NOMO-1 (cell line): ENCODE data around the gene C5orf63.
"Not testable (repeated sequence)": the region's sequence is repeated elsewhere in the genome, so short reads cannot be mapped to it uniquely, and the experiment has no call there.

Experiments
- DNase-seq, 2 experiments: peaks; one replicate each; lab custom pipeline; 2025; ENCODE audit not compliant: unreplicated experiment in 2 of 2; lab: John Stamatoyannopoulos, UW

C5orf63 gene

DNA sequence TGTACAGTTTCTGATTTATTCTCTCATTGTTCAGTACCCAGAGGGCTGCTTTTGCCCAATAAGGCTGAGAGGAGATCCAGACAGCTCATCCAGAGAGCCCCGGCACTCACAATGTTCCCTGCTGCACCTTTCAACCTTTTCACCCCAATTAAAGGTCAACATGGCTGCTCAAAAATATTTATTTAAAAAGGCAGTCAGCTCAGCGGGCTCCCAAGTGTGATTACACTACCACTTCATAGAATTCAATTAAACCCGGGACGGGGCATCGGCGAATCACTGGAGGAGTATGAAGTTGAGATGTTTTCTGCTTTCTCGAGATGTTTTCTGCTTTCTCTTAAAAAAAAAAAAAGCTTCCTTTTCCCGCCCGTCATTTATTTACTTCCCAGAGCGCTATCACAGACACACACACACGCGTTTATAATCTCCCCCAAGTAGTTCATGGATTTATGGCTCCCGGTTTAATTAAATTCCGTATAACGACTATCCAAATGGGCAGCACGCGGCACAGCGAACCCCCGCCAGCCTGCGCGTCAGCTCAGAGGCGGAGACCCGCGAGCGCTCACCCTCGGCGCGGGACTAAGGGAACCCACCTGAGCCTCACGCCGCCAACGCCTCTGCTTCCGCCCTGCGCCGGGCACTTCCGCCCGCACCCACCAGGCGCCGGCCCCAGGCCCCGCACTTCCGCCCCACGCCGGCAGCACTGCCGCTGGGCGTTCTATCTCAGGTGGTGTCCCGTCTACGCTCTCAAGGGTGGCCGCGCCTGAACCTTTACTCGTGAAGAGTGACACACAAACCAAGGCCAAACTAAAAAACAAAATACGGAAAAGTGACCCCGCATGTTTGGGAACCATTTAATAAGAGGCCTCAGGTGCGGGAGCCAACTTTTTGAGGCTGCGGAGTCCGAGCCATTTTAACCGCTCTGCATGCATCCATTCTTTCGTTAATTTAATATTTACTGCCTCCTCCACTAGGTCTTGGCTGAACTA, at the start of gene C5orf63:
TSS of gene C5orf63 (minus strand) at position 642 of the 986 bp plus-strand sequence. CDS start 14,507 bp downstream, outside the sequence.
- peak; percentile 55 to 83 for DNase-seq

DNA sequence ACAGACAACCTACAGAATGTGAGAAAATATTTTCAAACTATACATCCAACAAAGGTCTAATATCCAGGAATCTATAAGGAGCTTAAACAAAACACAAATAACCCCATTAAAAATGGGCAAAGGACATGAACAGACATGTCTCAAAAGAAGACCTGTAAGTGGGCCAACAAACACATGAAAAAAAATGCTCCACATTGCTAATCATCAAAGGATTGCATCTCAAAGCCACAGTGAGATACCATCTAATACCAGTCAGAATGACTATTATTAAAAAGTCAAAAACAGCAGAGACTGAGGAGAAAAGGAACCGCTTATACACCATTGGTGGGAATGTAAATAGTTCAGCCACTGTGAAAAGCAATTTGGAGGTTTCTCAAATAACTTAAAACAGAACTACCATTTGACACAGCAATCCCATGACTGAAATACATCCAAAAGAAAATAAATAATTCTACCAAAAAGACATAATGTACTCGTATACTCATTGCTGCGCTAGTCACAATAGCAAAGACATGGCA, 39.1 kb upstream of the C5orf63 start:
- DNase-seq: no peak

DNA sequence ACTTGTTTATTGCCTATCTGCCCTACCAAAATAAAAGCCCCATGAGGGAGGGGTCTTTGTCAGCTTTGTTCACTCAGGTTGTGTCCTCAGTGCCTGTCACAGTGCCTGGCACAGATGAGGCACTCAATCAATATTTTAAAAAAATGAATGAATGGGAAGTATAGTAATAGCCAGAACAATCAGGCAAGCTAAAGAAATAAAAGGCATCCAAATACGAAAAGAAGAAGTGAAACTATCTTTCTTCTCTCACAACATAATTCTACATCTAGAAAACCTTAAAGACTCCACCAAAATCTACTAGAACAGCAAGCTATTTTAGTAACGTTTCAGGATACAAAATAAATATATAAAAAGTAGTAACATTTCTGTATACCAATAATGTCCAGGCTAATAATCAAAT, 37.8 kb upstream of the C5orf63 start:
- DNase-seq: peak in 1 of 2 experiments; percentile 44

DNA sequence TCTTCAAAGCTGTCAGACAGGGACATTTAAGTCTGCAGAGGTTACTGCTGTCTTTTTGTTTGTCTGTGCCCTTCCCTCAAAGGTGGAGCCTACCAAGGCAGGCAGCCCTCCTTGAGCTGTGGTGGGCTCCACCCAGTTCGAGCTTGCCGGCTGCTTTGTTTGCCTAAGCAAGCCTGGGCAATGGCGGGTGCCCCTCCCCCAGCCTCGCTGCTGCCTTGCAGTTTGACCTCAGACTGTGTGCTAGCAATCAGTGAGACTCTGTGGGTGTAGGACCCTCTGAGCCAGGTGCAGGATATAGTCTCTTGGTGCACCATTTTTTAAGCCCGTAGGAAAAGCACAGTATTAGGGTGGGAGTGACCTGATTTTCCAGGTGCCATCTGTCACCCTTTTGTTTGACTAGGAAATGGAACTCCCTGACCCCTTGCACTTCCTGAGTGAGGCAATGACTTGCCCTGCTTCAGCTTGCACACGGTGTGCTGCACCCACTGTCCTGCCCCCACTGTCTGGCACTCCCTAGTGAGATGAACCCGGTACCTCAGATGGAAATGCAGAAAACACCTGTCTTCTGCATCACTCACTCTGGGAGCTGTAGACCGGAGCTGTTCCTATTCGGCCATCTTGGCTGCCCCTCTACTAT, 35.4 kb upstream of the C5orf63 start:
- not testable (repeated sequence) for DNase-seq

DNA sequence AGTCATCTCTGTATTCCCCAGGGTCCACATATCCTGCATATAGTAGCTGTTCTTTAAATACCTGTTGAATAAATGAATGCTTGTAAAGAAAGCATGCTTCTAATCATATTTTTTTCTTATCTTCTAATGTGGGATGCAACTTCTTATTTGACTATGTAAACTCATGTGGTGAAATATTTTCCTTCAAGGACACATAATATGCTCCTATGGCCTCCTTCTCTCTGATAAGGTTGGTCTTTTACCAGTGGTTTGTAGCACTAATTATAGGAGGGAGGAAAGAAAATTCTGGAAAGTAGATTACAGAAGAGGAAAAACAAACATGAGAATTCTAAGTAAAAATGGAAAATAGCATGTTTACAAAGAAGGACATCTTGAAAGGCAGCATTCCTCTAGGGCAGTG, 28.6 kb upstream of the C5orf63 start:
- DNase-seq: no peak

DNA sequence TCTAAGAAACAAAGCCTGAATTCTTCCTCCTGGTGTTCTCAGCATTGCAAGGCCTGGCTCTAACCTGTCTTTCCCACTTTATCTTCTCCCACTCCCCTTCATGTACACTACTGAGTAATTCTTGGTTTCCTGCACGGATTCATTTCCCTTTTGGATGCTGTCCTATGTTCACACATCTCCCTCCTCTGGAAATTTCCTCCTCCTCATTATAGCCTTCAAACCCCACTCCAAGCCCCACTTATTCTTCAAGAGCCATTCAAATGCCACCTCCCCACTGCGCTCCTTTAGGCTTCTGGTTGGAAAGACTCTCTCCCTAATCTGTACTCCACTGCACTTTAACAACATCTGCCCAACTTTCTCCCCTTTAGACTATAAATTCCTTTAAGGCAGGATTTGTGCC, 28.2 kb upstream of the C5orf63 start:
- DNase-seq: no peak

DNA sequence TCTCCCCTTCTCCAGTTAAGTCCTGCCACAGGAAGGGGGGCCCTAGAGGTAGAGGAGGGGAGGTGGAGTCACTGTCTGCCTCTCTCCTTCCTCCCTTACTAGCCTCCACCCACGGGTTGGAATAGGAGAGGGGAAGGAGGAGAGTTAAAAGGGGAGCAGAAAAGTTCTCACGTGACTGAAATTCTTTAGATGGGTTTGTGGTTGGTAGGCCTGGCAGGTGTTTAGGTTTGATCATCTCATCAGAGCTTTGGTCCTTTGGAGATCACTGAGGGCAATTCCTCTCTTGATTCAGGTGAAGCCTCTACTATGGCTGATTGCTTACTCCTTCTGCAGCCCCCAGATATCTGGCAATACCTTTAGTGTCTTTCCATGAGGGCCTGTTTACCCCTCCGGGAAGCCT, 24.9 kb upstream of the C5orf63 start:
- no peak for DNase-seq

DNA sequence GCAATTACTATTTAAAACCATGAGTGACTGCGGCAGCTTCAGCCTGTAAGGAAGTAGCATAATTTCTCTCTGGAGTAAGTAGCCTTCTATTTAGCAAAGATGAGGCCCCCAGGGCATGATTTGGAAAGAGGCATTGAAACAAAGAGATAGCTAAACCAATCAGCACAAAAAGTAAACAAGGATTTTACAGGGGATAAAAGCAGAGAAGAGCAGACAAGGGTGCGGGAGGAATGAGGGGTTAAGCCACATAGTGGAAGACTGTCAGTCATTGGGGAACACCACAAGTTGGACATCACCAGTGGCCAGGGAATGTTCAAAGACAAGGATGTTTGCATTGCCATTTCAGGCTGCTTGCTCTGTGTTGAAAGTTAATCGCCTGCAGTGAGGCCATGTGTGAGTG, 24.0 kb upstream of the C5orf63 start:
- no peak for DNase-seq

DNA sequence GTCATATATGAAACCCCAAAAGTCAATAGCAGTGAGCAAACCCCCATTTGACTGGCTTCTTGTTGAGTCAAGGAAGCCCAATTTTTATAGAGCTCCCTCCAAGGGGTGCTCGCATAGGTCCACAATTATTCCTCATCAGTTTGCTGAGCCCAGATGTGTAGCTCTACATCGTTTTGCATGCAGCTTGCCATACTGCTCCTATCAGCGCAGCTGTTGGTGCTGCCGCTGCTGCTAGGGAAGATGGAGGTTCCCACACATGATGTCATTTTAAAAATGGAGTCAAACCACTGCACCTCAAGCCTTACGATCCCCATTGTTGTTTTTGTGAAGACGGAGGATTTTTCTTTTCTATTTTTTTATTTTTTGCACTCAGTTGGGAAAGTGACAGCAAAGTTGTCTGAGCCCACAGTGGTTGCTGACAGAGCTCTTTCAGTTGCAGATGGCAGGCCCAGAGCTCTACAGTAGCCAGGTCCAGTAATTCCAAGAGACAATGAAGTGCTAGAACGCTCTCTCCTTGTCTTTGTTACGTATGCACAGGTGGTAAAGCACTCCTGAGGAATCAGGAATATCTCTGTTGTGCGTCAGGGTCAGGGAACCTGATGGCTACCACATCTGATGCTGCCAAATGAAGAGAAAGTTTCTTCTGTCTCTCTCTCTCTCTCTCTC, 23.2 kb upstream of the C5orf63 start:
- no peak for DNase-seq

DNA sequence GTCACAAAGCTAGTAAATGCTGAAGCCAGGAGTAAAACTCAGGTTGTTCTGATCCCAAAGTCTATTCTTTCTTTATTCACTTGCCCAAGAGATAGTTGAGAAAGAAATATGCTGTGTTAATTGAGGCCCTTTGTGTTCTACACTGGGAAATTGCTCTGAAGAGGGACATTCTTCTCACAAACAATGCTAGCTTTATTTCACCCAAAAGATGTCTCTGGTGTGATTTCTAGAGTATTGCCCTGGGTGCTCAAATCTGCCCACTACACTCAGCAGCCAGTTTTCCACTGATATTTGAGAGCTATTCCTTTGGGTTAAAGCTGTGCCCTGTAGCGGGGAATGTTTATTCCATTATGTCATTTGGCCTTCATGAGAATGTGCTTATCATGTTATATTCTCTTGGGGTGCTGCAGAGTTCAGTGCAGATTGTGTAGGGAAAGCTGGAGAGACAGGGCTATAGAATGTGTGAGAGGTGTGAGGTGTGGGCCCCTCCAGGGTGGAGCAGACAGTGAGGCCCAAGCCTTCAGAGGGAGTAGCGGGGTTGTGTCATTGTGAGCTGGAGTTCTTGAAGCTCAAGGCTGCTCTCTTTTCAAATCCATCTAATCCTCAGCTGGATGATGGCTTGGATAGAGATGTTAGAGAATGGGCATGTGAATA, 21.0 kb upstream of the C5orf63 start:
- no peak for DNase-seq

DNA sequence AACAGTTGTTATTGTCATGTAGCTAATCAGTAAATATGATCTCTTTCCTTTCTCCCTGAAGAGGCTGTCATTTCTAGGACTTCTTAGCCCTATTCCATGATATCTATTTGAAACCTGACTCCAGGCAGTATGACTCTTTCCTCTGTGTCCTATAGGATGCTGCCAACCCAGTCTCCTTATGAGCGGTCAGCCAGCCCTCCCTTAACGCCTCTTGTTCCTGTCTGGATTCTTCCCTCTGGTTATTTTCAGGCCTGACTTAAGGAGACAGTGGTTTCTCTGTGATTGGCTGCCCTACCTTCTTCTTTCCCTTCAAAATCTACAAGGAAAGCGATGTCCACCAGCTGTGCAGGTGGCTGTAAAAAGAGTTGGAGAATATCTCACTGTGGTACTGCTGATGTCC, 19.4 kb upstream of the C5orf63 start:
- DNase-seq: no peak

DNA sequence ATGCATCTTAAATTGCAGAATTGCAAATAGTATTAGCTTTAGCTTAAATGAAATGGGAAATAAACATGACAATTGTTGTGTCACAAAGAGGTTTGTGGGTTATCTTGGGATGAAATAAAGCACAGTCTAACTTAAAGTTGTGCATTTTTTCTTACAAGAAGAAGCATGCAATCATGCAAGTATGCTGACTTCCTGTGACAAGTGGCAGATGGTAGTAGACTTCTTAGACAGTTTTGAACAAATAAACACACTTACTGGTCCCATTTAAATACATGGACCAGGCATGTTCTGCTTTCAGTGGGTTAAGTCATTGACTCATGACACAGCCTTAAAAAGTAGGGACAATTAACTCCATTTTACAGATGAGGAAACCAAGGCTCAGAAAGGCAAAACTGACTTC, 15.9 kb upstream of the C5orf63 start:
- DNase-seq: no peak

DNA sequence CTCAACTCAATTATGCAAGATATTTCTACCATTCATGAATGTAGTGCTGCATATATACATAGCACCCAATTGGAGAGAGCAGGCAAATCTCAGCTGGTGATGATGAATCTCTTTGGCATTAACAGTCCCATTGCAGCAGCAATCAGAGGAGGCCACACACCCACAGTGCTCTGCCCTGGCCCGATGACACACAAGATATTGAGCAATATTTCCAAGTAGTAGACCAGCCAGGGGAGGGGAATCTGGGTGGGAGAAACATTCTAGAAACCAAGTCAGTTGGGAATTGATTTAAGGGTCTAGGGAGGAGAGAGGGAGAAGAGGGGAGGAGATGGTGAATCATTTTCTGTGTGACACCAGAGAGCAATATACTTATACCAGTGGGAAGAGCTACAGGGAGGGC, 14.9 kb upstream of the C5orf63 start:
- DNase-seq: peak in 1 of 2 experiments; percentile 7

DNA sequence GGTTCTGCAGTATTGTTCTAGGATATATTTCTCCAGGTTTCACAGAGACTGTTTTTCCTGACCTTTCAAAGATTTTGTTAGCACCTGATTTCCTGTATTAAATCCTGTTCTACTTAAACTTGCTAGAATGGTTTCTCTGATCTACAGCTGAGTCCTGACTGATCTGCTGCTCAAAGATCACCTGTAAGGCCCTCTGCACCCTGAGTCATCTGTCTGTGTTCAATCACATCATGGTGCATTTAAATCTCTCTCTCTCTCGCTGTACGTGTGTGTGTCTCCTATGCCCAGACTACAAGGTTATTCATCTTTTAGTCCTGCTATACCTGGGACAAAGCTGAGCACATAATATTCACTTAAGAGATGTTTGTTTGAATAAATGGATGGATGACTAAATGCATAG, 13.3 kb upstream of the C5orf63 start:
- no peak for DNase-seq

DNA sequence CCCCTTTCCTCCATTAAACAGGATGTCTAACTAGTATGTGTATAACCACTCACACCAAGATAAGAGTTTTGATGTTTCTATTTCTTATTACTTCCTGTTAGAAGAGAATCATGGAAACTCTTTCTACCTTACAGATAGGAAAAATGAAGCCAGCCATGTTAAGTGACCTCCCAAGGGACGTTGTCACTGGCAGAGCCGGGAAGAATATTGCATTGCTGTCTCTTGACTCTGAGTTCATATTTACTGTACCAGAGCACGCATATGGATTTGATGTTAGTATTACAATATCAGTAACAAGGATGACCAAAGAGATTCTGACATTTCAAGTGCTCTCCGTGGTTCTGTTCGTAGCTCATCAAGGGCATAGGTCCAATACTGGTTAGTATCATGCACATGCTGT, 12.5 kb upstream of the C5orf63 start:
- no peak for DNase-seq

DNA sequence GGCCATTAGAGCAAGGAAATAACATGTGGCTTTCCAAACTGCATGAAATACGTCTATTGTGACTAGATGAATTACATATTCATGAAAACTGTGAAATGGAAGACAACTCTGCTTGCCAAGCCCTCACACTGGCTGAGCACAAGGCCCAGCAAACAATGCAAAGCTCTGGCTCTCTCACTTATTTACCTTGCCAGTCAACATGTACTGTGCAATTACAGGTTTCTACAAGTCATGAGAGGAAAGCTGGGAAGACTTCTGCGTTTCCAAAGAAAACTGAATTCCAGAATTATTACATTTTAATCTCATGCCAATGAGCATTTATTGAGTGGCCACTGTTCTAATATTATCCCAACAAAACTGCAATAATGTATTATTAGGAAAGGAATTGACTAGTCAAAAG, 12.1 kb upstream of the C5orf63 start:
- no peak for DNase-seq

DNA sequence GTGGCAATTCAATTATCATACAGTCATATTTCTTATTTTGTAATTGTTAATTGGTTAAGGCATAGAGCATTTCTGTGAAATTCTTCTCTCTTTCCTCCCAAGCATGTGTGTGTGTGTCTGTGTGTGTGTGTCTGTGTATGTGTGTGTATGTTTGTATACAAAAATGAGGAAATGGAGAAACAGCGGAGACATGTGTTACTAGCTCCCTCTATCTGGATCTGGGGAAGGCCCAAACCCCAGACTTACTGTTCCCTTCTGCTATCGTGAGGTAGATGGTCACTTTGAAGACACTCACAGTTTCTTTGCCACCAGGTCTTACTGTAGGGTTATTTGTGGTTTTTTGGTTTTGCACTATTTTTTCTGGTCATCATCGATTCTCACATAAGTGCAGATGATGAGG, 11.4 kb upstream of the C5orf63 start:
- peak in 1 of 2 experiments; percentile 1 for DNase-seq

DNA sequence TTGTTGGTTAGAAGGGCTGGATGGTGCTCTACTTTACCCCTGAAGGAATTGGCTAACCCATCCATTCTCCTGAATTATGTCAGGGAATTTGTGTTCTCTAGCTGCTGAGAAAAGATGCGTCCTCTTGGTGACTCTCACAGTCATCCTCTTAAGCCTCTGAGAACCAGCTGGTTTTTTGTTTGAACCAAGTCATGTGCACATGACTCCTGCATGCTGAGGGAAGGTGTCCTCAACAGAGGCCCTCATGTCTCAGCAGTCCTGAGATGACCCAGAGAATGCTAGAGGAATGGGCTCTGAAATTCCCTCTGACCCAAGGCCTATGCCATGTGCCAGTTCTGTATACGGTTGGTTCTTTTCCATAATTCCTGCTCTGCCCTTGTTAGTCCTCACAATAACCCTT, 10.4 kb upstream of the C5orf63 start:
- no peak for DNase-seq

DNA sequence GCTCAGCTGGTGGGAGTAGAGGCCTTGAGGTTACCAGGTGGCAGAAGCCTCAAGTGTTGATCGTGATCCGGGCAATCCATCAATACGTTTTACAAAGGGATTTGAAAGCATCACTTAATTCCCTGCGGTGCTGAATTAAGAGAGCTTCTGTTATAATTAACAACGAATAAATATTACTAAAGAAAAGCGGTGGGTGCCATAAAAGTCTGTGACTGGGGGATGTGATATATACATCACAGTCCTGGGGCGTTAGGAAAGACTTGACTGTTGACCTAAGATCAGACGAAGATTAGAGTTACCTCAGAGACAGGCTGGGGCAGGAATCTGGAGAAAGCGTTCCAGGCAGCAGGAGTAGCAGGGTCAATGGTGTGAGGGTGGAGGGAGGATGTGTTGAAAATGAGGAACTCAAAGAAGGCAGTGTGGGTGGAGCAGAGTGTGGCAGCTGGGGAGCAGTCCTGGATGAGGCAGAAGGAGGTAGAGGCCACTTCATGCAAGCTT, 6.7 kb upstream of the C5orf63 start:
- peak; percentile 58 to 62 for DNase-seq

DNA sequence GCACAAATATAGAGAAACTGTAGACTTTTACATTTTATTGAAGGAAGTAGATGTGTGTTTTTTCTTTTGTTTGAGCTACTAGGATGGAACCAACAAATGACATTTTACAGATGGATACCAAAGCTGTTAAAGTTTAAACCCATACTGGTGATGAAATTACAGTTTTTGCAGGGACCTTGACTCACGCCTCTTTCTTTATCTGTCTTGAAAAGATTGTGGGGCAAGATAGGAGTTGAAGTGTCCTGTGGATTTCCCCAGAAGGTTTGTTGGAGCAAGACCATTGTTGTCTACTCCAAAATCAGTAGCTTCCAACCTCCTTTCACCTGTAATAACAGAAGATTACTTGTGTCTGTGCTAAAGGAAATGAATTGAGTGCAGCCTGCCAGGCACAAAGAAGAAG, 4.1 kb upstream of the C5orf63 start:
- no peak for DNase-seq
